ENCODE results near the gene RASGRP1.

GRCh38 chr15:38520035-38520434, 44.6 kb downstream of the RASGRP1 start:
- TF ChIP-seq CTCF (IDR thresholded peaks at IDR 0.05; ENCODE audit: low read length): no peak
- no peak for TF ChIP-seq EZH2 (IDR thresholded peaks at IDR 0.05; ENCODE audit: borderline replicate concordance, low read length)
